Esophagus muscularis mucosa (tissue), 4 donors: ENCODE data around the gene IL31. TPM values are rescaled to one million over a fixed set of nuclear protein-coding genes. Genes with fewer than 3 reads are reported as not detected.

Experiments used
- DNase-seq: peaks from one replicate; pipeline ENCODE4 v3.0.0-alpha.2; 2017; ENCODE audit errors: extremely low spot score
- H3K27ac ChIP-seq, 4 donors: fragments of 200-600 bp; sonication (generic); replicated peaks in 1 of 4; 1 replicate in 3 of 4; 2 replicates in 1 of 4; pipeline ENCODE4 v1.5.1; 2016 to 2019; ENCODE audit warnings: mild to moderate bottlenecking in 1 of 4
- H3K27me3 ChIP-seq, 4 donors: fragments of 200-600 bp; sonication (generic); one replicate each; pipeline versions ENCODE4 v1.5.1 to v1.6.0; 2016 to 2019
- H3K36me3 ChIP-seq, 4 donors: fragments of 200-600 bp; sonication (generic); one replicate each; pipeline ENCODE4 v1.5.1; 2016 to 2019
- H3K4me1 ChIP-seq, 4 donors: fragments of 200-600 bp; sonication (generic); one replicate each; pipeline ENCODE4 v1.5.1; 2016 to 2019
- H3K4me3 ChIP-seq, 4 donors: fragments of 200-600 bp; sonication (generic); 1 replicate in 2 of 4; 2 replicates in 2 of 4; pipeline ENCODE4 v1.5.1; 2016 to 2019; ENCODE audit warnings: mild to moderate bottlenecking in 4 of 4, moderate library complexity in 1 of 4
- H3K9me3 ChIP-seq, 4 donors: fragments of 200-600 bp; sonication (generic); 1 replicate in 3 of 4; 2 replicates in 1 of 4; pipeline ENCODE4 v1.5.1; 2016 to 2019
- EP300 ChIP-seq: sonication (generic); formaldehyde crosslinking; IDR thresholded peaks from one replicate; pipeline ENCODE4 v1.6.1; 2017; ENCODE audit warnings: antibody characterized with exemption
- POLR2A ChIP-seq: fragments of 450-650 bp; IDR thresholded peaks from one replicate; pipeline ENCODE4 v1.6.1; 2017; ENCODE audit warnings: antibody characterized with exemption, moderate library complexity, mild to moderate bottlenecking, low read depth
- POLR2AphosphoS5 ChIP-seq, 2 donors: sonication (generic); formaldehyde crosslinking; IDR thresholded peaks; one replicate each; pipeline ENCODE4 v1.6.1; 2017; ENCODE audit warnings: antibody characterized with exemption in 2 of 2
- WGBS: methylation state at CpG from one replicate; pipeline ENCODE4 v1.1.5; 2018; 5-methylcytosine and 5-hydroxymethylcytosine counted together
- intact Hi-C: fragments of 100-400 bp; cut with DNase I; formaldehyde crosslinking; loops from one replicate; pipeline ENCODE4 v1.15.1; 2023
- total RNA-seq, 4 donors: library from RNA; depleted of rRNA; stranded (reverse); fragments of >200 nt; gene quantifications; one replicate each; pipeline versions ENCODE4 v1.1.0 to v1.2.1, GENCODE V29; 2016
- TF ChIP-seq, protein P1 (sequence below), 3 experiments: fragments of 200-600 bp in 2 of 3; fragments of 450-650 bp in 1 of 3; sonication (generic) in 2 of 3; IDR thresholded peaks; one replicate each; pipeline ENCODE4 v1.5.1; 2017 to 2019; ENCODE audit warnings: antibody characterized with exemption in 3 of 3, mild to moderate bottlenecking in 2 of 3, moderate library complexity in 1 of 3

The IL31 gene
- total RNA-seq, 4 donors from 2014 or later, result not detected

DNA sequence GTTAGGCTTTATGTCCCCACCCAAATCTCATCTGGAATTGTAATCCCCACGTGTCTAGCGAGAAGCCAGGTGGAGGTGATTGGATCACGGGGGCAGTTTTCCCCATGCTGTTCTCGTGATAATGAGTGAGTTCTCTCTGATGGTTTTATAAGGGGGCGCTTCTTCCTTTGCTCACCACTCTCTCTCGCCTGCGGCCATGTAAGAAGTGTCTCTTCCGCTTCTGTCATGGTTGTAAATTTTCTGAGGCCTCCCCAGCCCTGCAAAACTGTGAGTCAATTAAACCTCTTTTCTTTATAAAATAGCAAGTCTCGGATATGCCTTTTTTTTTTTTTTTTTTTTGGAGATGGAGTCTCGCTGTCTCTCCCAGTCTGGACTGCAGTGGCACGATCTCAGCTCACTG is 13.3 kb downstream of the IL31 start:
- H3K36me3 ChIP-seq, result no peaks in the 10 kb centered on the region
- no peak overlapping the region for H3K27ac ChIP-seq
- H3K27me3 ChIP-seq, result no peaks in the 10 kb centered on the region
- no peaks in the 10 kb centered on the region for H3K4me1 ChIP-seq
- no peaks in the 10 kb centered on the region for H3K9me3 ChIP-seq
- no peak for TF ChIP-seq POLR2AphosphoS5 (IDR thresholded peaks at IDR 0.05)
- no peak for TF ChIP-seq POLR2A
- TF ChIP-seq, protein P1, sequence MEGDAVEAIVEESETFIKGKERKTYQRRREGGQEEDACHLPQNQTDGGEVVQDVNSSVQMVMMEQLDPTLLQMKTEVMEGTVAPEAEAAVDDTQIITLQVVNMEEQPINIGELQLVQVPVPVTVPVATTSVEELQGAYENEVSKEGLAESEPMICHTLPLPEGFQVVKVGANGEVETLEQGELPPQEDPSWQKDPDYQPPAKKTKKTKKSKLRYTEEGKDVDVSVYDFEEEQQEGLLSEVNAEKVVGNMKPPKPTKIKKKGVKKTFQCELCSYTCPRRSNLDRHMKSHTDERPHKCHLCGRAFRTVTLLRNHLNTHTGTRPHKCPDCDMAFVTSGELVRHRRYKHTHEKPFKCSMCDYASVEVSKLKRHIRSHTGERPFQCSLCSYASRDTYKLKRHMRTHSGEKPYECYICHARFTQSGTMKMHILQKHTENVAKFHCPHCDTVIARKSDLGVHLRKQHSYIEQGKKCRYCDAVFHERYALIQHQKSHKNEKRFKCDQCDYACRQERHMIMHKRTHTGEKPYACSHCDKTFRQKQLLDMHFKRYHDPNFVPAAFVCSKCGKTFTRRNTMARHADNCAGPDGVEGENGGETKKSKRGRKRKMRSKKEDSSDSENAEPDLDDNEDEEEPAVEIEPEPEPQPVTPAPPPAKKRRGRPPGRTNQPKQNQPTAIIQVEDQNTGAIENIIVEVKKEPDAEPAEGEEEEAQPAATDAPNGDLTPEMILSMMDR (IDR thresholded peaks at IDR 0.05), result no peak
- no peak for TF ChIP-seq EP300
- no peak overlapping the region for H3K4me3 ChIP-seq
- intact Hi-C loops, result no loop called here
- no peak for DNase-seq
- WGBS, result 87% methylated on average over 11 of the region's 11 CpGs

DNA sequence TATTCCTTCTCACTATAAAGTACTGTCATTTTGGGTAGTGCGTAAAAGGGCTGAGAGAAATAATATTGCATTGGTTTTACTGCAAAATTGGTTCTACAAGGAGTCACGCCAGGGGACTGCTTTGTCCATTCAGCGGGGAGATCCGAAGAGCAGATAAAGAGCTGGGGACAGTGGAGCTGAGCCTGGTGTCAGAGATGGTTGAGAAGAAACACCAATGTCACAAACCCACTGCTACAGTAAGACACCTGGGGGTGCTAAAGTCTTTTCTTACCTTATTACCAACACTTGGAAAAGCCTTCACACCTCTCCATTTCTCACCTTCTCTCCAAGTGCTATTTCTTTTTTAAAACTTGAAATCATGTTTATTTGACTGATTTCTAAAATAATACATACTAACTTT is 14.1 kb downstream of the IL31 start:
- no peaks in the 10 kb centered on the region for H3K4me1 ChIP-seq
- WGBS, result 82% methylated on average over 4 of the region's 4 CpGs
- H3K9me3 ChIP-seq, result no peaks in the 10 kb centered on the region
- no peak for TF ChIP-seq POLR2A
- TF ChIP-seq POLR2AphosphoS5 (IDR thresholded peaks at IDR 0.05), result no peak
- no peak for TF ChIP-seq EP300
- TF ChIP-seq, protein P1 (IDR thresholded peaks at IDR 0.05), result no peak
- H3K36me3 ChIP-seq, result no peaks in the 10 kb centered on the region
- intact Hi-C loops, result no loop called here
- H3K27ac ChIP-seq, result no peak overlapping the region
- H3K4me3 ChIP-seq, result no peak overlapping the region
- no peak for DNase-seq
- no peaks in the 10 kb centered on the region for H3K27me3 ChIP-seq

- no peak for DNase-seq
- no peaks in the 10 kb centered on the region for H3K4me1 ChIP-seq
- no peaks in the 10 kb centered on the region for H3K27me3 ChIP-seq
- H3K27ac ChIP-seq, result no peak overlapping the region
- H3K4me3 ChIP-seq, result no peak overlapping the region
- TF ChIP-seq EP300 (no peak), POLR2AphosphoS5 (IDR thresholded peaks at IDR 0.05) (no peak), POLR2A (no peak)
- TF ChIP-seq, protein P1 (IDR thresholded peaks at IDR 0.05), result no peak
- H3K36me3 ChIP-seq, result no peaks in the 10 kb centered on the region
- 83% methylated on average over 7 of the region's 7 CpGs for WGBS
- intact Hi-C loops, result no loop called here
- H3K9me3 ChIP-seq, result no peaks in the 10 kb centered on the region
Measured at GRCh38 chr12:122158700-122159285, 15.2 kb downstream of the IL31 start.

- intact Hi-C loops, result no loop called here
- DNase-seq, result no peak
- 92% methylated on average over 10 of the region's 10 CpGs for WGBS
- TF ChIP-seq, protein P1 (IDR thresholded peaks at IDR 0.05), result no peak
- TF ChIP-seq EP300 (no peak), POLR2AphosphoS5 (IDR thresholded peaks at IDR 0.05) (no peak), POLR2A (no peak)
- Histone ChIP-seq H3K9me3 (no peaks in the 10 kb centered on the region), H3K36me3 (no peaks in the 10 kb centered on the region), H3K27me3 (no peaks in the 10 kb centered on the region), H3K4me1 (no peaks in the 10 kb centered on the region), H3K27ac (no peak overlapping the region), H3K4me3 (no peak overlapping the region)
Measured at GRCh38 chr12:122155705-122156104, 18.3 kb downstream of the IL31 start.

DNA sequence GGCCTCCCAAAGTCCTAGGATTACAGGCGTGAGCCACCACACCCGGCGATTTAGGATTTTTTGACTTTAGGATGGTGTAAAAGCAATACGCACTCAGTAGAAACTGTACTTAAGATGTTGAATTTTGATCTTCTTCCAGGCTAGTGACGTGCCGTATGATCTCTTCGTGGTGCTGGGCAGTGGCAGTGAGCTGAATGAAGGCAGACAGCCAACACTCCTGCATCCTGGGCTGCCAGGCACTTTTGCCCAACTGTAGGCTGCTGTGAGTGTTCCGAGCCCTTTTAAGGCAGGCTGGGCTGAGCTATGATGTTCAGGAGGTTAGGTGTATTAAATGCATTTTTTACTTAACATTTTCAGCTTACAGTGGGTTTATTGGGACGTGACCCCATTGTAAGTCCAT is 21.3 kb downstream of the IL31 start:
- Histone ChIP-seq H3K4me1 (peaks cover 0 to 12% (median 6%) of the 10 kb centered on the region in 4 donors), H3K36me3 (no peaks in the 10 kb centered on the region), H3K27ac (no peak overlapping the region), H3K4me3 (no peak overlapping the region), H3K27me3 (no peaks in the 10 kb centered on the region), H3K9me3 (no peaks in the 10 kb centered on the region)
- WGBS, result 73% methylated on average over 9 of the region's 9 CpGs
- no peak for TF ChIP-seq EP300
- no peak for TF ChIP-seq POLR2AphosphoS5 (IDR thresholded peaks at IDR 0.05)
- no peak for TF ChIP-seq POLR2A
- TF ChIP-seq, protein P1 (IDR thresholded peaks at IDR 0.05), result no peak
- DNase-seq, result no peak
- intact Hi-C loops, result no loop called here
